H9 (cell line): ENCODE data around the gene CKLF. TPM values are rescaled to one million over a fixed set of nuclear protein-coding genes. Genes with fewer than 3 reads are reported as not detected.

Experiments used
- DNase-seq: peaks from one replicate; pipeline ENCODE4 v3.0.0-alpha.2; 2017
- H2AFZ ChIP-seq: one replicate; pipeline ENCODE4 v1.6.1; 2013; ENCODE audit warnings: mild to moderate bottlenecking, low read length, control low read depth, moderate library complexity
- H2AK5ac ChIP-seq: 2 replicates; pipeline ENCODE4 v1.6.1; 2013; ENCODE audit warnings: low read length, control low read depth, mixed read lengths; ENCODE audit not compliant: insufficient read length
- H2BK120ac ChIP-seq: one replicate; pipeline ENCODE4 v1.6.1; 2013; ENCODE audit warnings: low read depth, mild to moderate bottlenecking, low read length, control low read depth, inconsistent platforms; ENCODE audit not compliant: poor library complexity, severe bottlenecking
- H2BK12ac ChIP-seq: 2 replicates; pipeline ENCODE4 v1.6.1; 2013; ENCODE audit warnings: low read length, control low read depth, mixed read lengths, low read depth; ENCODE audit not compliant: insufficient read length
- H2BK15ac ChIP-seq: 2 replicates; pipeline ENCODE4 v1.6.1; 2013; ENCODE audit warnings: low read depth, low read length, control low read depth
- H2BK20ac ChIP-seq: one replicate; pipeline ENCODE4 v1.6.1; 2013; ENCODE audit warnings: low read depth, mild to moderate bottlenecking, low read length, control low read depth, inconsistent platforms; ENCODE audit not compliant: poor library complexity, severe bottlenecking
- H2BK5ac ChIP-seq: 2 replicates; pipeline ENCODE4 v1.6.1; 2013; ENCODE audit warnings: low read length, control low read depth, mixed read lengths; ENCODE audit not compliant: insufficient read length
- H3K14ac ChIP-seq: 2 replicates; pipeline ENCODE4 v1.6.1; 2013; ENCODE audit warnings: low read length, control low read depth; ENCODE audit not compliant: insufficient read depth
- H3K18ac ChIP-seq: 2 replicates; pipeline ENCODE4 v1.6.1; 2013; ENCODE audit warnings: low read depth, mild to moderate bottlenecking, mixed read lengths, low read length, control low read depth; ENCODE audit not compliant: insufficient read length
- H3K23ac ChIP-seq: 2 replicates; pipeline ENCODE4 v1.6.1; 2013; ENCODE audit warnings: low read length, control low read depth, mixed read lengths, low read depth; ENCODE audit not compliant: insufficient read length
- H3K23me2 ChIP-seq: 2 replicates; pipeline ENCODE4 v1.6.1; 2013; ENCODE audit warnings: low read depth, mild to moderate bottlenecking, mixed read lengths, low read length, control low read depth; ENCODE audit not compliant: insufficient read length, poor library complexity, severe bottlenecking
- H3K27ac ChIP-seq: 2 replicates; pipeline ENCODE4 v1.5.1; 2013; ENCODE audit warnings: low read length, control low read depth, mixed read lengths, low read depth; ENCODE audit not compliant: insufficient read length
- H3K27me3 ChIP-seq: 2 replicates; pipeline ENCODE4 v1.6.1; 2013; ENCODE audit warnings: low read length, control low read depth, inconsistent platforms; ENCODE audit not compliant: insufficient read depth
- H3K4ac ChIP-seq: 2 replicates; pipeline ENCODE4 v1.6.1; 2013; ENCODE audit warnings: low read depth, mild to moderate bottlenecking, control low read depth, inconsistent platforms, low read length, moderate library complexity
- H3K4me1 ChIP-seq: 2 replicates; pipeline ENCODE4 v1.6.1; 2013; ENCODE audit warnings: low read length, control low read depth, inconsistent platforms; ENCODE audit not compliant: insufficient read depth
- H3K4me2 ChIP-seq: 2 replicates; pipeline ENCODE4 v1.6.1; 2013; ENCODE audit warnings: low read length, control low read depth, mixed read lengths; ENCODE audit not compliant: insufficient read length, insufficient read depth
- H3K56ac ChIP-seq: 2 replicates; pipeline ENCODE4 v1.6.1; 2013; ENCODE audit warnings: low read depth, mild to moderate bottlenecking, mixed read lengths, low read length, control low read depth; ENCODE audit not compliant: insufficient read length
- H3K79me1 ChIP-seq: 2 replicates; pipeline ENCODE4 v1.6.1; 2013; ENCODE audit warnings: low read depth, mild to moderate bottlenecking, moderate library complexity, low read length, control low read depth, inconsistent platforms; ENCODE audit not compliant: insufficient read depth, poor library complexity, severe bottlenecking
- H3K79me2 ChIP-seq: 2 replicates; pipeline ENCODE4 v1.6.1; 2013; ENCODE audit warnings: low read length, control low read depth, inconsistent platforms; ENCODE audit not compliant: insufficient read depth
- H3K9ac ChIP-seq: 2 replicates; pipeline ENCODE4 v1.6.1; 2013; ENCODE audit warnings: low read length, control low read depth, mixed read lengths; ENCODE audit not compliant: insufficient read length; ENCODE audit errors: extremely low read depth
- H3K9me3 ChIP-seq: one replicate; pipeline ENCODE4 v1.6.1; 2013; ENCODE audit warnings: low read depth, low read length, inconsistent platforms; ENCODE audit not compliant: control insufficient read depth
- H3T11ph ChIP-seq: one replicate; pipeline ENCODE4 v1.6.1; 2013; ENCODE audit warnings: mild to moderate bottlenecking, low read length, control low read depth, inconsistent platforms
- H4K20me1 ChIP-seq: one replicate; pipeline ENCODE4 v1.6.1; 2013; ENCODE audit not compliant: control insufficient read depth, insufficient read length, insufficient read depth
- H4K5ac ChIP-seq: 2 replicates; pipeline ENCODE4 v1.6.1; 2013; ENCODE audit warnings: low read depth, mild to moderate bottlenecking, mixed read lengths, low read length, control low read depth; ENCODE audit not compliant: insufficient read length
- H4K8ac ChIP-seq: replicated peaks from 2 replicates; pipeline ENCODE4 v1.6.1; 2013; ENCODE audit warnings: low read length, control low read depth, mixed read lengths, low read depth; ENCODE audit not compliant: insufficient read length
- H4K91ac ChIP-seq: 2 replicates; pipeline ENCODE4 v1.6.1; 2013; ENCODE audit warnings: low read depth, mild to moderate bottlenecking, moderate library complexity, mixed read lengths, low read length, control low read depth; ENCODE audit not compliant: insufficient read length
- H3K27ac Mint-ChIP-seq, 3 experiments: 2 replicates in 2 of 3; 3 replicates in 1 of 3; pipeline ENCODE4 v1.8.0; 2020 to 2021; ENCODE audit warnings: mixed read lengths in 3 of 3, mild to moderate bottlenecking in 1 of 3, moderate library complexity in 1 of 3
- H3K27me3 Mint-ChIP-seq: 2 replicates; pipeline ENCODE4 v1.8.0; 2021; ENCODE audit warnings: low read depth, mild to moderate bottlenecking, moderate library complexity, mixed read lengths
- H3K36me3 Mint-ChIP-seq, 3 experiments: 2 replicates in 2 of 3; 3 replicates in 1 of 3; pipeline ENCODE4 v1.8.0; 2020 to 2021; ENCODE audit warnings: low read depth in 3 of 3, mixed read lengths in 3 of 3; ENCODE audit not compliant: insufficient read depth in 1 of 3
- H3K4me1 Mint-ChIP-seq, 2 experiments: 2 replicates each; pipeline ENCODE4 v1.8.0; 2020; ENCODE audit warnings: mixed read lengths in 2 of 2
- H3K4me3 Mint-ChIP-seq, 2 experiments: 2 replicates in 1 of 2; 3 replicates in 1 of 2; pipeline ENCODE4 v1.8.0; 2020 to 2021; ENCODE audit warnings: mild to moderate bottlenecking in 2 of 2, mixed read lengths in 2 of 2, moderate library complexity in 1 of 2
- H3K9me3 Mint-ChIP-seq, 2 experiments: 2 replicates in 1 of 2; 3 replicates in 1 of 2; pipeline ENCODE4 v1.8.0; 2020; ENCODE audit warnings: mild to moderate bottlenecking in 2 of 2, mixed read lengths in 2 of 2, moderate library complexity in 1 of 2
- CTCF ChIP-seq: fragments of 200-600 bp; sonication (generic); conservative IDR thresholded peaks from 3 replicates; pipeline ENCODE4 v1.8.0; 2021; ENCODE audit warnings: antibody characterized with exemption, mild to moderate bottlenecking
- WGBS: extraction: QIAGEN DNeasy Blood & Tissue Kit; methylation state at CpG from one replicate; pipeline ENCODE4 v1.1.7; 2013; ENCODE audit warnings: missing lambda C conversion rate, low lambda C conversion rate, mixed read lengths; ENCODE audit not compliant: insufficient read length; ENCODE audit errors: extremely low coverage; 5-methylcytosine and 5-hydroxymethylcytosine counted together
- total RNA-seq: library from RNA; stranded (reverse); gene quantifications from 2 replicates; pipeline ENCODE4 v1.2.1, GENCODE V29; 2021

The CKLF gene
- total RNA-seq, 1 experiment from 2014 or later = 23.1 TPM

DNA sequence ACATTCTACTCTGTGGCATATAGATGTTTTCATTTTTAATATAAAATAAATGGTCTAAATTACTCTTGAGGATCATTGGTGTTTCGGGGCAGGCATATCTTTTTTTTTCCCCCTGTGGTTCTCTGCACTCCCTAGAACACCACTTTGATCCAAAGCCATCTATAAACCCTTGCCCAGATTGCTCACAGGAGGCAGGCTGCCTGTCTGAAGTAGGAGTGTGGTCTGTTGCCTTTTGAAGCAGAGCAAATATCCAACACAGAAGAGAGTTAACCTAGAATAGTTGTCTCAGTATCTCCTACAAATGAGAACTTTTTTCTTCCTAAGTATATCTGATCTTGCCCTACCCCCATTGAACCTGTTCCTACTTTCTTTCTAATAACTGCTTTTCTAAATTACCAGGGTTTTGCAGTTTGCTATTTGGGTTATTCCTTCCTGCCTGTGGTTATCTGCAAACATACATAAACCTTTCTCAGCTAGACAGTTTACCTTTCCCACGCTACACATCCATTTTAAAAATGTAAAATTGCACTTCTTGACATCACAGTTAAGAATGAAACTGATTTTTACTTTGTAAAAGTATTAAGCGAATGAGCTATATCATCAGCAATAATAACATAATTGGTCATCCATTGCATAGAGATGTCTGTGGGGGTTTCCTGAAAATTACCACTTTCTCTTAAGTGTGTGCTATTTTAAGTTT is 9.2 kb downstream of the CKLF start:
- no peaks in the 10 kb centered on the region for H3K79me2 ChIP-seq
- no peak overlapping the region for H2AFZ ChIP-seq
- H2BK5ac ChIP-seq = no peak overlapping the region
- TF ChIP-seq CTCF = no peak
- no peaks in the 10 kb centered on the region for H3K27me3 ChIP-seq
- no peaks in the 10 kb centered on the region for H3K27me3 Mint-ChIP-seq
- no peak overlapping the region for H2BK15ac ChIP-seq
- H4K20me1 ChIP-seq = peaks cover 3% of the 10 kb centered on the region
- no peak overlapping the region for H2BK20ac ChIP-seq
- no peaks in the 10 kb centered on the region for H3K9me3 ChIP-seq
- no peak overlapping the region for H3K14ac ChIP-seq
- H4K91ac ChIP-seq = no peak overlapping the region
- H3K9ac ChIP-seq = no peak overlapping the region
- H2AK5ac ChIP-seq = no peak overlapping the region
- H2BK12ac ChIP-seq = no peak overlapping the region
- H3K4me3 Mint-ChIP-seq = no peak overlapping the region
- no peaks in the 10 kb centered on the region for H3K23me2 ChIP-seq
- no peak overlapping the region for H4K8ac ChIP-seq
- no peak overlapping the region for H3K18ac ChIP-seq
- H3T11ph ChIP-seq = no peak overlapping the region
- H3K27ac Mint-ChIP-seq = no peak overlapping the region
- no peaks in the 10 kb centered on the region for H3K9me3 Mint-ChIP-seq
- H4K5ac ChIP-seq = no peak overlapping the region
- H3K4me1 ChIP-seq = no peaks in the 10 kb centered on the region
- H3K4me2 ChIP-seq = no peak overlapping the region
- WGBS = no CpG with 5 or more reads among the region's 3 CpGs
- H2BK120ac ChIP-seq = no peak overlapping the region
- H3K79me1 ChIP-seq = no peaks in the 10 kb centered on the region
- DNase-seq = no peak
- H3K36me3 Mint-ChIP-seq = peaks cover 0 to 14% (median 14%) of the 10 kb centered on the region in 3 experiments; a peak in 4 of 7 replicates
- no peak overlapping the region for H3K4ac ChIP-seq
- H3K27ac ChIP-seq = no peak overlapping the region
- H3K4me1 Mint-ChIP-seq = no peaks in the 10 kb centered on the region
- H3K56ac ChIP-seq = no peak overlapping the region
- no peak overlapping the region for H3K23ac ChIP-seq
